NCI-H2227 (cell line): ENCODE results near the gene KIR2DL4.
"Not testable (repeated sequence)": the region's sequence is repeated elsewhere in the genome, so short reads cannot be mapped to it uniquely, and the experiment has no call there.

Experiments
- DNase-seq: peaks from one replicate; lab custom pipeline; 2025; ENCODE audit not compliant: unreplicated experiment; lab: John Stamatoyannopoulos, UW

Gene KIR2DL4

DNA sequence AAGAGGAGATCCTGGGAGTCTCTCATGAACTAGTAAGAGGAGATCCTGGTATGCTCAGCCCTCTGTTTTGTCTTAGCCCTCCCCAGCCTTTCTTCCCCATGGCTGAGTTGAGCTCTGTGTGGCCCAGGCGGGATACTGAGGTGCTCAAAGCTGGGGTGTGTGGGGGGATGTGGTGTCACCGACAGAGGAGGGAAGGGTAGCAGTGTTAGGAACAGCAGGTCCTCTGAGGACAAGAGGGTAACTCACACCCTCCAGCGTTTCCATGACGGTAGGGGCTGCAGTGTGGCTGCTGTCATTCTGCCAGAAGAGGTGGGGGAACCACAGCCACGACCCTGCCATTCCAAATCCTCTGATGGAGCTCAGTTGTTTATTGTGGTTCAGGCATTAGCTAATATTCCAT, 691 bp downstream of the KIR2DL4 start:
- DNase-seq: no peak

DNA sequence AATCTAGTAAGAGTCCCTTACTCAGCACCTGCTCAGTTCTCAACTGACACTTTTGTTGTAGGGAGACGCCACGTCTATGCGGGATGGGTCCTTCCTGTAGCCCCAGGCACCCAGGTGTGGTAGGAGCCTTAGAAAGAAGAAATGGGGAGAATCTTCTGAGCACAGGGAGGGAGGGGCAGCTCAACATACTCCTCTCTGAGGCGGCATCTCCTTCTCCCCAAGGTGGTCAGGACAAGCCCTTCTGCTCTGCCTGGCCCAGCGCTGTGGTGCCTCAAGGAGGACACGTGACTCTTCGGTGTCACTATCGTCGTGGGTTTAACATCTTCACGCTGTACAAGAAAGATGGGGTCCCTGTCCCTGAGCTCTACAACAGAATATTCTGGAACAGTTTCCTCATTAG, 1.2 kb downstream of the KIR2DL4 start:
- DNase-seq: no peak

DNA sequence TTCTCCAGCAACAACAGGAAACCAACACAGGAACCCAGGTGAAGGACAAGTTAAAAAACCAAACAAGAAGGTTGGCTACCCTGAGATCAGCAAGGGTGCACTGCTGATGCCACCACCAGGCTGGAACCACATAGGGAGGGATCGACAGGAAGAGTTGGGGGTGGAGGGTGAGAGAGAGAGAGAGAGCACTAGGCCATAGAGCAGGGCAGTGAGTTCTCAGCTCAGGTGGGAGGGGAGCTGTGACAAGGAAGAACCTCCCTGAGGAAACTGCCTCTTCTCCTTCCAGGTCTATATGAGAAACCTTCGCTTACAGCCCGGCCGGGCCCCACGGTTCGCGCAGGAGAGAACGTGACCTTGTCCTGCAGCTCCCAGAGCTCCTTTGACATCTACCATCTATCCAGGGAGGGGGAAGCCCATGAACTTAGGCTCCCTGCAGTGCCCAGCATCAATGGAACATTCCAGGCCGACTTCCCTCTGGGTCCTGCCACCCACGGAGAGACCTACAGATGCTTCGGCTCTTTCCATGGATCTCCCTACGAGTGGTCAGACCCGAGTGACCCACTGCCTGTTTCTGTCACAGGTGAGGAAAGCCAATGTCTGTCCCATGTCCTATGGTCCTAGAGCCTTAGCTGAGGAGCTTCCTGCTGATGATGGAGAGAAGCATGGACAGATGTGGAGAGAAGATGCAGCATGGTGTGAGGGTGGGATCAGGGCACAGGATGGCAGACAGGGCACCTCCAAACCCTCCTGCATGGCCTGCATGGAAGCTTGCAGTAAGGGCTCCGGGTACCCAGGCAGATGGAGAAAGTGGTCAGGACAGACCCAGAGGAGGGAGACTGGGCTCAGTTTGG, 2.5 kb downstream of the KIR2DL4 start:
- no peak for DNase-seq

DNA sequence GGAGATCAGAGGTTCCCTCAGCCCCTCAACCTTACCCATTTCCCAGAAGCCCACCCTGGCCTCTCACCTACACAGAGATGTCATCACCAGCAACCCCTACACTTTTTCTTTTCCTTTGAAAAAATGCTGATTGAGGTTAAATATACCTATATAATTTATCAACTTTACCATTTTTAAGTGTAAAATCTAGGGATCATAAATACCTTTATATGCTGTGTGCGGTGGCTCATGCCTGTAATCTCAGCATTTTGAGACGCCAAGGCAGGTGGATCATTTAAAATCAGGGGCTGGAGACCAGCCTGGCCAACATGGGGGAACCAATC, 3.1 kb downstream of the KIR2DL4 start:
- DNase-seq: no peak

DNA sequence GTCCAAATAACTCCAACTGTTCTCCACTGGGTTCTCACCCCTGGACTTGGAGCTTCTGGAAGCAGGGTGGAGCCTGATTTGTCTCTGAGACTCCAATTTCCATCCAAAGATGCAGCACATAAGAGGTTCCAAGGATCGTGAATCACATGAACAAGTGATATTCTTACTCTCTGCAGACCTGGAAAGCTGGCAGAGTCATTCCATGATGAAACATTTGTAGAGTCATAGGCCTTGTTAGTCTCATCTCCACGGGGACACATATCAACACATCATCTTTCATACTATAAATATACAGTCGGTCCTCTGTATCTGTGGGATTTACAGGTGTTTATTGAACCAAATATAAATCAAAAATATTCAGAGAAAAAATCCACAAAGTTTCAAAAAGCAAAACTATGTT, 11.2 kb downstream of the KIR2DL4 start:
- not testable (repeated sequence) for DNase-seq

DNA sequence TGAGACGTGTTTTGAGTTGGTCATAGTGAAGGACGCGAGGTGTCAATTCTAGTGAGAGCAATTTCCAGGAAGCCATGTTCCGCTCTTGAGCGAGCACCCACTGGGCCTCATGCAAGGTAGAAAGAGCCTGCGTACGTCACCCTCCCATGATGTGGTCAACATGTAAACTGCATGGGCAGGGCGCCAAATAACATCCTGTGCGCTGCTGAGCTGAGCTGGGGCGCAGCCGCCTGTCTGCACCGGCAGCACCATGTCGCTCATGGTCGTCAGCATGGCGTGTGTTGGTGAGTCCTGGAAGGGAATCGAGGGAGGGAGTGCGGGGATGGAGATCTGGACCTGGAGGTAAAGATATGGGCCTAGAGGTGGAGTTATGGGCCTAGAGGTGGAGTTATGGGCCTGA, 12.8 kb downstream of the KIR2DL4 start, which contains the start of gene KIR3DL1:
Gene KIR3DL1 (plus strand): TSS at position 218 of the 400 bp plus-strand sequence.
- DNase-seq: not testable (repeated sequence)

DNA sequence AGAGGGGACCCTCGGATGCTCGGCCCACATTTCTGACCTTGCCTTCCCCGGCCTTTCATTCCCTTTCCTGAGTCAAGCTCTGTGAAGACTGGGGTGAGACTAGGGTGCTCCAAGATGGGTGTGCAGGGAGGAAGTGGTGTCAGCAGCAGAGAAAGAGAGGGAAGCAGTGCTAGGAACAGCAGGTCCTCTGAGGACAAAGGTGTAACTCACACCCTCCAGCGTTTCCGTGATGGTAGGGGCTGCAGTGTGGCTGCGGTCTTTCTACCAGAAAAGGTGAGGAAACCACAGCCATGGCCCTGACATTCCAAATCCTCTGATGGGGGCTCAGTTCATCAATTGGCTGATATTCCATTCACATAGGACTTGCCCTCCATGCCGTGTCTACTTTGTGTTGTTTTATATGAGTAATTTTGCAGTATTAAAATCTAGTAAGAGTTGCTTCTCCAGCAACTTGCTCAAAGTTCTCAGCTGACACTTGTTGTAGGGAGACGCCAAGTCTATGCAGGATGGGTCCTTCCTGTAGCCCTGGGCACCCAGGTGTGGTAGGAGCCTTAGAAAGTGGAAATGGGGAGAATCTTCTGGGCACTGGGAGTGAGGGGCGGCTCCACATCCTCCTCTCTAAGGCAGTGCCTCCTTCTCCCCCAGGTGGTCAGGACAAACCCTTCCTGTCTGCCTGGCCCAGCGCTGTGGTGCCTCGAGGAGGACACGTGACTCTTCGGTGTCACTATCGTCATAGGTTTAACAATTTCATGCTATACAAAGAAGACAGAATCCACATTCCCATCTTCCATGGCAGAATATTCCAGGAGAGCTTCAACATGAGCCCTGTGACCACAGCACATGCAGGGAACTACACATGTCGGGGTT, 14.5 kb downstream of the KIR2DL4 start:
- no peak for DNase-seq

DNA sequence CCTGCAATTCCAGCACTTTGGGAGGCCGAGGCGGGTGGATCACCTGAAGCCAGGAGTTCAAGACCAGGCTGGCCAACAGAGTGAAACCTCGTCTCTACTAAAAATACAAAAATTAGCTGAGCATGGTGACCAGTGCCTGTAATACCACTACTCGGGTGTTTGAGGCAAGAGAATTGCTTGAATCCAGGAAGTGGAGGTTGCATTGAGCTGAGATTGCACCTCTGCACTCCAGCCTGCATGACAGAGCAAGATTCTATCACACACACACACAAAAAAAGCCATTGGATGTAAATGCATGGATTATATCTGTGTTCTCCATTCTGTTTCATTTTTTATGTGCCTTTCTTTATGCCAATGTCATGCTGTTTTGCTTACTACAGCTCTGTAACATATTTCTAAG, 21.0 kb downstream of the KIR2DL4 start:
- not testable (repeated sequence) for DNase-seq

DNA sequence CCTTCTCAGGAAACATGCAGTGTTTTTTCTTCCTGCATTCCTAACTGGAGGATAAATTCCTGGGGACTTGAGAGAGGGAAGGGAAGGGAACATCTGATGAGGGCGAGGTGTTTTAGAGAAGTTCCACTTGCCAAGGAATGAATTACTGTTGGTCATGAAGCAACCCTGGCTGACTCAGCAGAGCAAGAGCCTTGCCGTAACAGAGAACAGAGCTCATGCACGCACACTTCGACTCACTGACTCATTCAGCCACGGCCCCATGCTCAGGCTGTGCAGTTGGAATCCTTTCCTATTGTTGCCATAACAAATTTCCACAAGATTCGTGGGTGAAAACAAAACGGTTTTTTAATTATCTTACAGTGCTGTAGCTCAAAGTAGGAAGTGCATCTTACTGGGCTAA, 21.9 kb downstream of the KIR2DL4 start:
- not testable (repeated sequence) for DNase-seq

DNA sequence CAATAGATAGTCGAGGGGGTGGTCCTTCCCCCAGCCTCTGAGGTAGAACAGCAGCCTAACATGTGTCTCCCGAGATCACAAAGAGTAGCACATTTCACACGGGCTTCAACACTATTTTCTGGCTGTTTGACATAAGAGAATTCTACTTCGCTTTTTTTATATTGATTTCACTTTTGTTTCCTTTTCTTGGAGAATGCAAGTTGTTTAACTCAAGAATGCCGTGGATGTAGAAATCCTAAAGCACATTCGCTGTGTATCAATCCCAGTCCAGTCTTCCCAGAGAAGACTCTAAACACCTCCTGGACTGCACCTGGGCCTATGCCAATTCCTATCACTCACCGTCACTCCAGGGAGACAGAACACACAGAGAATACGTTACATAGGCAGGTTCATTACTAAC, 24.7 kb downstream of the KIR2DL4 start:
- not testable (repeated sequence) for DNase-seq

DNA sequence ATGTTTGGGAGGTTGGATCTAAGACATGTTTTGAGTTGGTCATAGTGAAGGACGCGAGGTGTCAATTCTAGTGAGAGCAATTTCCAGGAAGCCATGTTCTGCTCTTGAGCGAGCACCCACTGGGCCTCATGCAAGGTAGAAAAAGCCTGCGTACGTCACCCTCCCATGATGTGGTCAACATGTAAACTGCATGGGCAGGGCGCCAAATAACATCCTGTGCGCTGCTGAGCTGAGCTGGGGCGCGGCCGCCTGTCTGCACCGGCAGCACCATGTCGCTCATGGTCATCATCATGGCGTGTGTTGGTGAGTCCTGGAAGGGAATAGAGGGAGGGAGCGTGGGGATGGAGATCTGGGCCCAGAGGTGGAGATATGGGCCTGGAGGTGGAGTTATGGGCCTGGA, 29.1 kb downstream of the KIR2DL4 start, which contains the start of gene KIR2DS4:
Gene KIR2DS4 (plus strand): TSS at position 181 of the 400 bp plus-strand sequence.
- not testable (repeated sequence) for DNase-seq

DNA sequence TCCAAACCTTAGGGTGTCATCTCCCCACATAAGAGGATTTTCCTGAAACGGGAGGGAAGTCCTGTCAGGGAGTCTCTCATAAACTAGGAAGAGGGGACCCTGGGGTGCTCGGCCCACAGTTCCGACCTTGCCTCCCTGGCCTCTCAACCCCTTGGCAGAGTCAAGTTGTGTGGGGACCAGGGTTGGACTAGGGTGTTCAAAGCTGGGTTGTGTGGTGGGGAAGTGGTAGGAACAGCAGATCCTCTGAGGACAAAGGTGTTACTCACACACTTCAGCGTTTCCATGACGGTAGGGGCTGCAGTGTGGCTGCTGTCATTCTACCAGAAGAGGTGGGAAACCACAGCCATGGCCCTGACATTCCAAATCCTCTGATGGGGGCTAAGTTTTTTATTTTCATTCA, 31.7 kb downstream of the KIR2DL4 start:
- DNase-seq: not testable (repeated sequence)

DNA sequence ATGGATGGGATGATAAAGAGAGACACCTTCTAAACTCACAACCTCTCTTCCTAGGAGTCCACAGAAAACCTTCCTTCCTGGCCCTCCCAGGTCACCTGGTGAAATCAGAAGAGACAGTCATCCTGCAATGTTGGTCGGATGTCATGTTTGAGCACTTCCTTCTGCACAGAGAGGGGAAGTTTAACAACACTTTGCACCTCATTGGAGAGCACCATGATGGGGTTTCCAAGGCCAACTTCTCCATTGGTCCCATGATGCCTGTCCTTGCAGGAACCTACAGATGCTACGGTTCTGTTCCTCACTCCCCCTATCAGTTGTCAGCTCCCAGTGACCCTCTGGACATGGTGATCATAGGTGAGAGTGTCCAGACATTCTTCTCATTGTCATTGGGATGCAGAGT, 34.1 kb downstream of the KIR2DL4 start:
- DNase-seq: not testable (repeated sequence)

DNA sequence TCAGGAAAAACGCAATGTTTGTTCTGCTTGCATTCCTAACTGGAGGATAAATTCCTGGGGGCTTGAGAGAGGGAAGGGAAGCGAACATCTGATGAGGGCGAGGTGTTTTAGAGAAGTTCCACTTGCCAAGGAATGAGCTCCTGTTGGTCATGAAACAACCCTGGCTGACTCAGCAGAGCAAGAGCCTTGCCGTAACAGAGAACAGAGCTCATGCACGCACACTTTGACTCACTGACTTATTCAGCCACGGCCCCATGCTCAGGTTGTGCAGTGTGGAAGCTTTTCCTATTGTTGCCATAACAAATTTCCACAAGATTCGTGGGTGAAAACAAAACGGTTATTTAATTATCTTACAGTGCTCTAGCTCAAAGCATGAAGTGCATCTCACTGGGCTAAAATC, 39.8 kb downstream of the KIR2DL4 start:
- not testable (repeated sequence) for DNase-seq

DNA sequence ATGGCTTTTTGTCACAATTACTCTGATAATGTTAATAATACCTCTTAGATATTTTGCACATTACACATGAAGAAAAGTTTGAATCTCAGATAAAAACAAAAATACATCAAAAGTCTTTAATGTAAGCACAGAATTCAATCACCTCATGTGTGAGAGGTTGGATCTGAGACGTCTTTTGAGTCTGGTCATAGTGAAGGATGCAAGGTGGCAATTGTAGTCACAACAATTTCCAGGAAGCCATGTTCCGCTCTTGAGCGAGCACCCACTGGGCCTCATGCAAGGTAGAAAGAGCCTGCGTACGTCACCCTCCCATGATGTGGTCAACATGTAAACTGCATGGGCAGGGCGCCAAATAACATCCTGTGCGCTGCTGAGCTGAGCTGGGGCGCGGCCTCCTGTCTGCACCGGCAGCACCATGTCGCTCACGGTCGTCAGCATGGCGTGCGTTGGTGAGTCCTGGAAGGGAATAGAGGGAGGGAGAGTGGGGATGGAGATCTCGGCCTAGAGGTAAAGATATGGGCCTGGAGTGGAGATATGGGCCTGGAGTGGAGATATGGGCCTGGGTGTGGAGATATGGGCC, 46.7 kb downstream of the KIR2DL4 start, which contains the start of gene KIR3DL2:
Gene KIR3DL2 (plus strand): TSS at position 383 of the 580 bp plus-strand sequence. CDS start 33 bp downstream, at position 416.
- DNase-seq: not testable (repeated sequence)

DNA sequence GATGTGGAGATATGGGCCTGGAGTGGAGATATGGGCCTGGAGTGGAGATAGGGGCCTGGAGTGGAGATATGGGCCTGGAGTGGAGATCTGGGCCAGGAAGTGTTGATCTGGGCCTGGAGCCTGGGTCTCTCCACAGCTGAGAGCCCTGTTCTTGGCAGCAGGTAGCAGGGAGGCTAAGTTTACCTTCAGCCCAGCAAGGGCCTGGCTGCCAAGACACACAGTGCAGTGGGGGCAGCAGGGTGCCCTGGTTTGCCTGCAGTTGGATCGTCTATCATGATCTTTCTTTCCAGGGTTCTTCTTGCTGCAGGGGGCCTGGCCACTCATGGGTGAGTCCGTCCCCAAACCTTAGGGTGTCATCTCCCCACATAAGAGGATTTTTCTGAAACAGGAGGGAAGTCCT, 47.5 kb downstream of the KIR2DL4 start:
- DNase-seq: no peak

DNA sequence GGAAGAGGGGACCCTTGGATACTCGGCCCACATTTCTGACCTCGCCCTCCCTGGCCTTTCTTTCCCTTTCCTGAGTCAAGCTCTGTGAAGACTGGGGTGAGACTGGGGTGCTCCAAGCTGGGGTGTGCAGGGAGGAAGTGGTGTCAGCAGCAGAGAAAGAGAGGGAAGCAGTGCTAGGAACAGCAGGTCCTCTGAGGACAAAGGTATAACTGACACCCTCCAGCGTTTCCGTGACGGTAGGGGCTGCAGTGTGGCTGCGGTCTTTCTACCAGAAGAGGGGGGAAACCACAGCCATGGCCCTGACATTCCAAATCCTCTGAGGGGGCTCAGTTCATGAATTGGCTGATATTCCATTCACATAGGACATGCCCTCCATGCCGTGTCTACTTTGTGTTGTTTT, 47.9 kb downstream of the KIR2DL4 start:
- DNase-seq: no peak

DNA sequence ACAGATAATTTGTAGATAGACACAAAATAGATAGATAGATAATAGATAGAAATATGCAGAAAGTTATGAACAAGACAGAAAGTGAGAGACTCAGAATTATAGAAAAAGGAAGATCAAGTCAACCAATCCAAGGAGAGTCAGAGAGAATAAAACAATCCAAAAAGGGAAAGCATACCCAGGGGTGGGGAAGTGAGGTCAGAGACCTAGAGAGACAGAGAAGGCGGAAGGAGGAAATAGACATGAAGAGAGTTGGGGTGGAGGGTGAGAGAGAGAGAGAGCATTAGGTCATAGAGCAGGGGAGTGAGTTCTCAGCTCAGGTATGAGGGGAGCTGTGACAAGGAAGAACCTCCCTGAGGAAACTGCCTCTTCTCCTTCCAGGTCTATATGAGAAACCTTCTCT, 51.8 kb downstream of the KIR2DL4 start:
- DNase-seq: not testable (repeated sequence)

DNA sequence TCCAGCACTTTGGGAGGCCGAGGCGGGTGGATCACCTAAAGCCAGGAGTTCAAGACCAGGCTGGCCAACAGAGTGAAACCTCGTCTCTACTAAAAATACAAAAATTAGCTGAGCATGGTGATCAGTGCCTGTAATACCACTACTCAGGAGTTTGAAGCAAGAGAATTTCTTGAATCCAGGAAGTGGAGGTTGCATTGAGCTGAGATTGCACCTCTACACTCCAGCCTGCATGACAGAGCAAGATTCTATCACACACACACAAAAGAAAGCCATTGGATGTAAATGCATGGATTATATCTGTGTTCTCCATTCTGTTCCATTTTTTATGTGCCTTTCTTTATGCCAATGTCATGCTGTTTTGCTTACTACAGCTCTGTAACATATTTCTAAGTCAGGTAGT, 55.1 kb downstream of the KIR2DL4 start:
- not testable (repeated sequence) for DNase-seq

DNA sequence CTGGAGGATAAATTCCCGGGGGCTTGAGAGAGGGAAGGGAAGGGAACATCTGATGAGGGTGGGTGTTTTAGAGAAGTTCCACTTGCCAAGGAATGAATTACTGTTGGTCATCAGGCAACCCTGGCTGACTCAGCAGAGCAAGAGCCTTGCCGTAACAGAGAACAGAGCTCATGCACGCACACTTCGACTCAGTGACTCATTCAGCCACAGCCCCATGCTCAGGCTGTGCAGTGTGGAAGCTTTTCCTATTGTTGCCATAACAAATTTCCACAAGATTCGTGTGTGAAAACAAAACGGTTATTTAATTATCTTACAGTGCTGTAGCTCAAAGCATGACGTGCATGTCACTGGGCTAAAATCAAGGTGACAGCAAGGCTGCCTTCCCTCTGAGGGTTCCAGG, 56.0 kb downstream of the KIR2DL4 start:
- not testable (repeated sequence) for DNase-seq

DNA sequence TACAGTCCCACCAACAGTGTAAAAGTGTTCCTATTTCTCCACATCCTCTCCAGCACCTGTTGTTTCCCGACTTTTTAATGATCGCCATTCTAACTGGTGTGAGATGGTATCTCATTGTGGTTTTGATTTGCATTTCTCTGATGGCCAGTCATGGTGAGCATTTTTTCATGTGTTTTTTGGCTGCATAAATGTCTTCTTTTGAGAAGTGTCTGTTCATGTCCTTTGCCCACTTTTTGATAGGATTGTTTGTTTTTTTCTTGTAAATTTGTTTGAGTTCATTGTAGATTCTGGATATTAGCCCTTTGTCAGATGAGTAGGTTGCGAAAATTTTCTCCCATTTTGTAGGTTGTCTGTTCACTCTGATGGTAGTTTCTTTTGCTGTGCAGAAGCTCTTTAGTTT, 60.0 kb downstream of the KIR2DL4 start:
- DNase-seq: not testable (repeated sequence)
